Hepatocyte (in vitro differentiated cells): ENCODE measurements around the gene KLRC4. TPM values are rescaled to one million over a fixed set of nuclear protein-coding genes. Genes with fewer than 3 reads are reported as not detected.

Source experiments
- DNase-seq: peaks from one replicate; pipeline ENCODE4 v3.0.0-alpha.2; 2016; ENCODE audit warnings: low spot score
- H2AFZ ChIP-seq: fragments of 200-600 bp; sonication (generic); 2 replicates; pipeline ENCODE4 v1.6.0; 2016; ENCODE audit warnings: antibody characterized with exemption, mild to moderate bottlenecking
- H3K27ac ChIP-seq: fragments of 200-600 bp; sonication (generic); 2 replicates; pipeline ENCODE4 v1.5.1; 2016; ENCODE audit warnings: mild to moderate bottlenecking
- H3K27me3 ChIP-seq: fragments of 200-600 bp; sonication (generic); 2 replicates; pipeline ENCODE4 v1.6.1; 2016
- H3K36me3 ChIP-seq: fragments of 200-600 bp; sonication (generic); replicated peaks from 2 replicates; pipeline ENCODE4 v1.5.1; 2016; ENCODE audit warnings: low read depth; ENCODE audit not compliant: insufficient read depth
- H3K4me1 ChIP-seq: fragments of 200-600 bp; sonication (generic); 2 replicates; pipeline ENCODE4 v1.5.1; 2016; ENCODE audit warnings: mild to moderate bottlenecking, moderate library complexity; ENCODE audit not compliant: insufficient read depth
- H3K4me2 ChIP-seq: fragments of 200-600 bp; sonication (generic); 2 replicates; pipeline ENCODE4 v1.6.0; 2016
- H3K4me3 ChIP-seq: fragments of 200-600 bp; sonication (generic); 2 replicates; pipeline ENCODE4 v1.5.1; 2016; ENCODE audit warnings: mild to moderate bottlenecking
- H3K79me2 ChIP-seq: fragments of 200-600 bp; sonication (generic); 2 replicates; pipeline ENCODE4 v1.6.0; 2017; ENCODE audit warnings: mild to moderate bottlenecking
- H3K9me2 ChIP-seq: fragments of 200-600 bp; sonication (generic); replicated peaks from 2 replicates; pipeline ENCODE4 v1.6.0; 2017; ENCODE audit warnings: mild to moderate bottlenecking; ENCODE audit not compliant: insufficient read depth
- H3K9me3 ChIP-seq: fragments of 200-600 bp; sonication (generic); 2 replicates; pipeline ENCODE4 v1.5.1; 2016; ENCODE audit warnings: low read depth, mild to moderate bottlenecking
- H4K20me1 ChIP-seq: fragments of 200-600 bp; sonication (generic); 2 replicates; pipeline ENCODE4 v1.6.0; 2016; ENCODE audit warnings: mild to moderate bottlenecking; ENCODE audit not compliant: insufficient read depth, poor library complexity, severe bottlenecking
- EZH2 ChIP-seq: fragments of 200-600 bp; sonication (generic); IDR thresholded peaks from 2 replicates; pipeline ENCODE4 v1.6.1; 2016; ENCODE audit warnings: antibody characterized with exemption, mild to moderate bottlenecking, borderline replicate concordance
- EZH2phosphoT487 ChIP-seq: fragments of 200-600 bp; sonication (generic); IDR thresholded peaks from one replicate; pipeline ENCODE4 v1.6.1; 2018; ENCODE audit warnings: antibody characterized with exemption, mild to moderate bottlenecking, low read depth, moderate library complexity; ENCODE audit not compliant: unreplicated experiment, severe bottlenecking
- WGBS: methylation state at CpG from one replicate; pipeline ENCODE4 v1.1.6; 2016; ENCODE audit warnings: low lambda C conversion rate; ENCODE audit errors: missing lambda C conversion rate; 5-methylcytosine and 5-hydroxymethylcytosine counted together
- polyA plus RNA-seq: library from polyadenylated mRNA; unstranded; fragments of >200 nt; fragmentation: Nextera tagmentation; extraction: Ambion mirVana; gene quantifications from 2 replicates; pipeline ENCODE4 v1.2.1, GENCODE V29; 2016
- total RNA-seq: library from RNA; depleted of rRNA; stranded (reverse); fragments of >200 nt; gene quantifications from 2 replicates; pipeline ENCODE4 v1.2.3, GENCODE V29; 2014
- TF ChIP-seq, protein P1 (sequence below): fragments of 200-600 bp; sonication (generic); IDR thresholded peaks from 2 replicates; pipeline ENCODE4 v1.5.1; 2016; ENCODE audit warnings: antibody characterized with exemption, mild to moderate bottlenecking; ENCODE audit not compliant: poor library complexity

Gene KLRC4
- total and polyA plus RNA-seq, 2 experiments from 2014 or later = not detected

DNA sequence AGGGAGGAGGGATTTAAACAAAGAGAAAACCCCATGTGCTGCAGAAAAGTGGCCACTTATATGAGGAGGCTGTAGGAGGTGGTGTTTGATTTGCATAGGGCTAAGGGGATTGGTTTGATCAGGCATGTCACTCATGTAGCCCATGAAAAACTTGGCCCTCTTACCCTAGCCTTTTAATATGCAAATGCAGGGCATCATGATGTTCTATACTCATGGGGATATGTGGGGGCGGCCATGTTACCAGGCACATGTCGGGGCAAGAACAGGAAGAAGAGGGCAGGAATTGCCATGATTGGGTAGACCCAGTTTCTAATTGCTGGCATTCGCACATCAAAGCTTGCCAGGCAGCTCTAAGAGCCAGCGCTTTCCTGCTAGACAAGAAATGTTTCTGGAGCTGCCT lies 48.5 kb downstream of the KLRC4 start:
- H4K20me1 ChIP-seq = no peaks in the 10 kb centered on the region
- H2AFZ ChIP-seq = peak overlapping the region; percentile 53
- H3K79me2 ChIP-seq = no peaks in the 10 kb centered on the region
- H3K4me1 ChIP-seq = peaks cover 39% of the 10 kb centered on the region
- TF ChIP-seq, protein P1, sequence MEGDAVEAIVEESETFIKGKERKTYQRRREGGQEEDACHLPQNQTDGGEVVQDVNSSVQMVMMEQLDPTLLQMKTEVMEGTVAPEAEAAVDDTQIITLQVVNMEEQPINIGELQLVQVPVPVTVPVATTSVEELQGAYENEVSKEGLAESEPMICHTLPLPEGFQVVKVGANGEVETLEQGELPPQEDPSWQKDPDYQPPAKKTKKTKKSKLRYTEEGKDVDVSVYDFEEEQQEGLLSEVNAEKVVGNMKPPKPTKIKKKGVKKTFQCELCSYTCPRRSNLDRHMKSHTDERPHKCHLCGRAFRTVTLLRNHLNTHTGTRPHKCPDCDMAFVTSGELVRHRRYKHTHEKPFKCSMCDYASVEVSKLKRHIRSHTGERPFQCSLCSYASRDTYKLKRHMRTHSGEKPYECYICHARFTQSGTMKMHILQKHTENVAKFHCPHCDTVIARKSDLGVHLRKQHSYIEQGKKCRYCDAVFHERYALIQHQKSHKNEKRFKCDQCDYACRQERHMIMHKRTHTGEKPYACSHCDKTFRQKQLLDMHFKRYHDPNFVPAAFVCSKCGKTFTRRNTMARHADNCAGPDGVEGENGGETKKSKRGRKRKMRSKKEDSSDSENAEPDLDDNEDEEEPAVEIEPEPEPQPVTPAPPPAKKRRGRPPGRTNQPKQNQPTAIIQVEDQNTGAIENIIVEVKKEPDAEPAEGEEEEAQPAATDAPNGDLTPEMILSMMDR = no peak
- TF ChIP-seq EZH2phosphoT487 (no peak), EZH2 (no peak)
- H3K4me3 ChIP-seq = no peak overlapping the region
- H3K9me2 ChIP-seq = no peaks in the 10 kb centered on the region
- H3K27me3 ChIP-seq = no peaks in the 10 kb centered on the region
- H3K4me2 ChIP-seq = peak overlapping the region; percentile 81
- no peaks in the 10 kb centered on the region for H3K9me3 ChIP-seq
- no peak for DNase-seq
- WGBS = 84% methylated on average over 4 of the region's 4 CpGs
- H3K36me3 ChIP-seq = no peaks in the 10 kb centered on the region
- peak overlapping the region; percentile 95 for H3K27ac ChIP-seq

DNA sequence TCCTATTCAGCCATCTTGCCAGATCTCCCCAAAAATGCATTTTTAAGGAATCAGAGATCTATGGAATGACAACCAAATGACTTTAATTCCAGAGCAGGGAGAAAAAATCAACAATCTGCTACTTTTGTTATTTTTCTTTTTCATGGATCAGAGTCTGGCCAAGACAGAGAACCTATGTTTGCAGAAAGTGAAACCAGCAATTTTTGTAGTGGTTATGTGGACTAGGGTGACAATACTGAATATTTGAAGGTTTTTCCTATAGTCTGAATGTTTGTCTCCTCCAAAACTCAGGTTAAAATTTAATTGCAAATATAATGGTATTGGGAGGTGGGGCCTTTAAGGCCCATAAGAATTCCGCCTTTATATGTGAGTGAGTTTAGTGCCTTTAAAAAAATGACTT lies 50.6 kb downstream of the KLRC4 start:
- Histone ChIP-seq H3K27ac (no peak overlapping the region), H3K36me3 (no peaks in the 10 kb centered on the region), H4K20me1 (no peaks in the 10 kb centered on the region), H3K4me2 (no peak overlapping the region), H3K9me3 (no peaks in the 10 kb centered on the region), H3K79me2 (no peaks in the 10 kb centered on the region), H2AFZ (no peak overlapping the region), H3K9me2 (no peaks in the 10 kb centered on the region), H3K4me3 (no peak overlapping the region), H3K4me1 (peaks cover 27% of the 10 kb centered on the region), H3K27me3 (no peaks in the 10 kb centered on the region)
- no peak for DNase-seq
- 100% methylated on average over 1 of the region's 1 CpG for WGBS
- TF ChIP-seq EZH2phosphoT487 = no peak
- TF ChIP-seq, protein P1 = no peak
- no peak for TF ChIP-seq EZH2

DNA sequence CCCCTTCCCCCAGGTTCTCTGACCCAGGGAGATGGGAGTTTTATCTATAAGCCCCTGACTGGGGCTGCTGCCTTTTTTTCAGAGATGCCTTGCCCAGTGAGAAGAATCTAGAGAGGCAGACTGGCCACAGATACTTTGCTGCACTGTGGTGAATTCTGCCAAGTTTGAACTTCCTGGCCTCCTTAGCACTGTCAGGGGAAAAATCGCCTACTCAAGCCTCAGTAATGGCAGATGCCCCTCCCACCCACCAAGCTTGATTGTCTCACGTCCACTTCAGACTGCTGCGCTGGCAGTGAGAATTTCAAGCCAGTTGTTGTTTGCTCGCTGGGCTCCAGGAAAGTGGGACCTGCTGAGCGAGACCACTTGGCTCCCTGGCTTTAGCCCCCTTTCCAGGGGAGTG lies 51.4 kb downstream of the KLRC4 start:
- no peaks in the 10 kb centered on the region for H3K9me2 ChIP-seq
- H3K36me3 ChIP-seq = no peaks in the 10 kb centered on the region
- H2AFZ ChIP-seq = no peak overlapping the region
- H3K9me3 ChIP-seq = no peaks in the 10 kb centered on the region
- H3K27me3 ChIP-seq = no peaks in the 10 kb centered on the region
- TF ChIP-seq, protein P1 = no peak
- TF ChIP-seq EZH2 (no peak), EZH2phosphoT487 (no peak)
- H3K4me1 ChIP-seq = peaks cover 20% of the 10 kb centered on the region
- no peak overlapping the region for H3K4me3 ChIP-seq
- no peak overlapping the region for H3K4me2 ChIP-seq
- no peaks in the 10 kb centered on the region for H3K79me2 ChIP-seq
- H4K20me1 ChIP-seq = no peaks in the 10 kb centered on the region
- DNase-seq = no peak
- WGBS = 76% methylated on average over 5 of the region's 5 CpGs
- no peak overlapping the region for H3K27ac ChIP-seq

Other genes with a start within 250 kb of the KLRC4 start
- 7.3 and 15.1 TPM in 2 replicates for gene OLR1, start 237.6 kb downstream of the KLRC4 start, total RNA-seq
- 6.4 and 20.8 TPM in 2 replicates for gene OLR1, start 237.6 kb downstream of the KLRC4 start, polyA plus RNA-seq
- gene TMEM52B, start 230.7 kb downstream of the KLRC4 start, total RNA-seq = 0.03 TPM in 1 of 2 replicates, not detected in the other
- gene TMEM52B, start 230.7 kb downstream of the KLRC4 start, polyA plus RNA-seq = 1.0 and 1.8 TPM in 2 replicates
- 77.9 and 93.5 TPM in 2 replicates for gene GABARAPL1, start 196.9 kb downstream of the KLRC4 start, total RNA-seq
- 77.7 and 101 TPM in 2 replicates for gene GABARAPL1, start 196.9 kb downstream of the KLRC4 start, polyA plus RNA-seq
- gene KLRD1, start 101.9 kb downstream of the KLRC4 start, total RNA-seq = 0.24 and 0.30 TPM in 2 replicates
- gene KLRD1, start 101.9 kb downstream of the KLRC4 start, polyA plus RNA-seq = 0.69 and 0.70 TPM in 2 replicates
- gene KLRK1, start 19.7 kb downstream of the KLRC4 start, total RNA-seq = not detected in 2 replicates
- 0.23 and 0.52 TPM in 2 replicates for gene KLRK1, start 19.7 kb downstream of the KLRC4 start, polyA plus RNA-seq
- not detected in 2 replicates for gene KLRC3, start 10.8 kb upstream of the KLRC4 start, total RNA-seq
- gene KLRC3, start 10.8 kb upstream of the KLRC4 start, polyA plus RNA-seq = 0.28 TPM in 1 of 2 replicates, not detected in the other
- gene KLRC2, start 26.3 kb upstream of the KLRC4 start, total RNA-seq = 0.52 and 2.0 TPM in 2 replicates
- 1.3 TPM in 1 of 2 replicates, not detected in the other for gene KLRC2, start 26.3 kb upstream of the KLRC4 start, polyA plus RNA-seq
- not detected in 2 replicates for gene KLRC1, start 43.6 kb upstream of the KLRC4 start, total RNA-seq
- gene KLRC1, start 43.6 kb upstream of the KLRC4 start, polyA plus RNA-seq = not detected in 2 replicates
- gene EIF2S3B, start 96.1 kb upstream of the KLRC4 start, total RNA-seq = 1.3 and 1.4 TPM in 2 replicates
- gene EIF2S3B, start 96.1 kb upstream of the KLRC4 start, polyA plus RNA-seq = not detected in 2 replicates
- gene MAGOHB, start 203.9 kb upstream of the KLRC4 start, total RNA-seq = 21.4 and 23.9 TPM in 2 replicates
- 39.4 and 40.2 TPM in 2 replicates for gene MAGOHB, start 203.9 kb upstream of the KLRC4 start, polyA plus RNA-seq